ENCODE data around the gene GBF1. TPM values are rescaled to one million over a fixed set of nuclear protein-coding genes. Genes with fewer than 3 reads are reported as not detected.
"Not testable (repeated sequence)": the region's sequence is repeated elsewhere in the genome, so short reads cannot be mapped to it uniquely, and the experiment has no call there.

The GBF1 gene
- total RNA-seq, 2 donors from 2014 or later = 53.1 to 59.1 TPM

DNA sequence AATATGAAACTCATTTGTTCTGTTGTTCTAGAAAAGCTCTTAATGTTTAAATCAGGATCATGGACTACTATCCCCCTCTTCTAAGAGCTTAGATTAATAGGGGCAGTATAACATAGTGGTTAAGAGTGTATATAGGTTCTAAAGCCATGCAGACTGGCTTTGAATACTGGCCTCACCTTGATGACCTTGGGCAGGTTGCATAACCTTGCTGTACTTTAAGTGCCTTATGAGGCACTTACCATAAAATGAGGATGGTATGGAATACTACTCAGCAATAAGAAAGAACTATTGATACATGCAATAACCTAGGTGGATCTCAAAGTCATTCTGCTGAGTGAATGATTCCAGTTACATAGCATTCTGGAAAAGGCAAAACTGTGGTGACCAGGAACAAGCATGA is 53.6 kb downstream of the GBF1 start:
- no peaks in the 10 kb centered on the region for H3K27me3 ChIP-seq (replicated peaks; ENCODE audit: insufficient read depth)
- DNase-seq (ENCODE audit: low spot score) = no peak
- TF ChIP-seq POLR2A (IDR thresholded peaks at IDR 0.05) (no peak), POLR2AphosphoS5 (IDR thresholded peaks at IDR 0.05) (no peak), CTCF (IDR thresholded peaks at IDR 0.05) (no peak)
- H3K9me3 ChIP-seq = no peaks in the 10 kb centered on the region
- no peaks in the 10 kb centered on the region for H3K36me3 ChIP-seq
- intact Hi-C loops (cut with DNase I) = no loop called here
- no peak overlapping the region for H3K27ac ChIP-seq
- H3K4me3 ChIP-seq = no peak overlapping the region
- no peaks in the 10 kb centered on the region for H3K4me1 ChIP-seq (replicated peaks)

DNA sequence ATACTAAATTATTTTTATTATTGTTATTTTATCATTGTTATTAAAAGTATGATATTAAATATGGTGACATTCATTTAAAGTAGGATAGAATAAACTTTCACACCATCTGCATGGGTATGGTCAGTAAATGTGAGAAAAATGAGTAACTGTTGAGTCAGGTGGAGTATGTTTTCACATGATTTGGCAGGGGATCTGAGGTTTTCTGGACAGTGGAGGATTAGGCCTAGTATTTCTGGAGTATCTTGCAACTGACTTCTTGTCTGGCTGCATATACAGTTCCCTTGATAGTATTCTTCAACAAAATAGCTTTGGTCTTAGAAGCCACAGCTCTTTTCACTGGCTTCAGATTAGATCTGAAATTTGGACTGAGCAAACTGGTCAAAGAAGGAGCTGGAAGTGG is 54.5 kb downstream of the GBF1 start:
- DNase-seq (ENCODE audit: low spot score) = no peak
- TF ChIP-seq POLR2AphosphoS5 (IDR thresholded peaks at IDR 0.05) = no peak
- no peak for TF ChIP-seq CTCF (IDR thresholded peaks at IDR 0.05)
- no peak for TF ChIP-seq POLR2A (IDR thresholded peaks at IDR 0.05)
- Histone ChIP-seq H3K4me3 (no peak overlapping the region), H3K4me1 (replicated peaks) (no peaks in the 10 kb centered on the region), H3K36me3 (no peaks in the 10 kb centered on the region), H3K27ac (no peak overlapping the region), H3K27me3 (replicated peaks; ENCODE audit: insufficient read depth) (no peaks in the 10 kb centered on the region), H3K9me3 (no peaks in the 10 kb centered on the region)
- intact Hi-C loops (cut with DNase I) = no loop called here

DNA sequence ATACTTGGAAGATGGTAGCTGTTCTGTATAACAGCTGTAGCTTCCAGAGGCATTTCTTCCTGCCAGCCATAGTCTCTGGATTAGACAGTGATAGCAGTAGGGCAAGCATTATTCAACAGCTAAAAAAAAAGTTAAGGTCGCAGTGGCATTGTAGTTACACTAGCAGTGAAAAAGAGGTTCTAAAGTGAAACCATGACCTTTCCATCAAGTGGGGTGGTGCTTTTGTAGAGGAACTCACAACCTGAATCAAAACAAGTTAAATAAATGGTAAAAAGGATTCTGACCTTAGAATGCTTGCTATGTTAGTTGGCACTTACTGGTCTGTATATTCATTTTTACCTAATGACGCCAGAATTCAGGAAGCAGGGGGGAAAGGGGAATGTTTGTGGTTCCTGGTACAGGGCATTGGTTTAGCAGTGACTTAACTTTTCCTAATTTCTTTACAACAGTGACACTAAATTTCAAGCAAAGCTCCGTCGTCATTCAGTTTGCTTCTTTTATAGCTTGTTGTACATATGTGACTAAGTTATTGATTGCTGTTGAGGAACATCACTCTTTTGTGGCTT is 55.0 kb downstream of the GBF1 start:
- no peaks in the 10 kb centered on the region for H3K4me1 ChIP-seq (replicated peaks)
- intact Hi-C loops (cut with DNase I) = no loop called here
- no peaks in the 10 kb centered on the region for H3K36me3 ChIP-seq
- 86% methylated on average over 4 of the region's 4 CpGs for WGBS
- H3K27me3 ChIP-seq (replicated peaks; ENCODE audit: insufficient read depth) = no peaks in the 10 kb centered on the region
- H3K9me3 ChIP-seq = no peaks in the 10 kb centered on the region
- no peak for DNase-seq (ENCODE audit: low spot score)
- TF ChIP-seq CTCF (IDR thresholded peaks at IDR 0.05) (no peak), POLR2AphosphoS5 (IDR thresholded peaks at IDR 0.05) (no peak), POLR2A (IDR thresholded peaks at IDR 0.05) (no peak)
- H3K27ac ChIP-seq = no peak overlapping the region
- no peak overlapping the region for H3K4me3 ChIP-seq

DNA sequence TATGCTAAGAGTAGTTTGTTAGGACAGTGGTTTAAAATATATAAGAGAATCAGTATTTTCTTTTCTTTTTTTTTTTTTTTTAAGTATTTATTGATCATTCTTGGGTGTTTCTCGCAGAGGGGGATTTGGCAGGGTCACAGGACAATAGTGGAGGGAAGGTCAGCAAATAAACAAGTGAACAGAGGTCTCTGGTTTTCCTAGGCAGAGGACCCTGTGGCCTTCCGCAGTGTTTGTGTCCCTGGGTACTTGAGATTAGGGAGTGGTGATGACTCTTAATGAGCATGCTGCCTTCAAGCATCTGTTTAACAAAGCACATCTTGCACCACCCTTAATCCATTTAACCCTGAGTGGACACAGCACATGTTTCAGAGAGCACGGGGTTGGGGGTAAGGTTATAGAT is 55.6 kb downstream of the GBF1 start:
- H3K27ac ChIP-seq; H3K9me3 ChIP-seq; intact Hi-C loops (cut with DNase I); H3K27me3 ChIP-seq (replicated peaks; ENCODE audit: insufficient read depth); H3K36me3 ChIP-seq; DNase-seq (ENCODE audit: low spot score); H3K4me3 ChIP-seq; H3K4me1 ChIP-seq (replicated peaks): not testable (repeated sequence)
- 84% methylated on average over 2 of the region's 3 CpGs for WGBS

DNA sequence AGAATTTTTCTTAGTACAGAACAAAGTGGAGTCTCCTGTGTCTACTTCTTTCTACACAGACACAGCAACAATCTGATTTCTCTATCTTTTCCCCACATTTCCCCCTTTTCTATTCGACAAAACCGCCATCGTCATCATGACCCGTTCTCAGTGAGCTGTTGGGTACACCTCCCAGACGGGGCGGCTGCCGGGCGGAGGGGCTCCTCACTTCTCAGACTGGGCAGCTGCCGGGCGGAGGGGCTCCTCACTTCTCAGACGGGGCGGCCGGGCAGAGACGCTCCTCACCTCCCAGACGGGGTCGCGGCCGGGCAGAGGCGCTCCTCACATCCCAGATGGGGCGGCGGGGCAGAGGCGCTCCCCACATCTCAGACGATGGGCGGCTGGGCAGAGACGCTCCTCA is 56.0 kb downstream of the GBF1 start:
- H3K36me3 ChIP-seq; H3K27me3 ChIP-seq (replicated peaks; ENCODE audit: insufficient read depth); intact Hi-C loops (cut with DNase I); H3K4me1 ChIP-seq (replicated peaks); H3K9me3 ChIP-seq; DNase-seq (ENCODE audit: low spot score); H3K27ac ChIP-seq; H3K4me3 ChIP-seq: not testable (repeated sequence)
- 91% methylated on average over 15 of the region's 25 CpGs for WGBS

- no peaks in the 10 kb centered on the region for H3K27me3 ChIP-seq (replicated peaks; ENCODE audit: insufficient read depth)
- intact Hi-C loops (cut with DNase I) = no loop called here
- no peaks in the 10 kb centered on the region for H3K4me1 ChIP-seq (replicated peaks)
- TF ChIP-seq POLR2AphosphoS5 (IDR thresholded peaks at IDR 0.05) = no peak
- TF ChIP-seq POLR2A (IDR thresholded peaks at IDR 0.05) = no peak
- no peak for TF ChIP-seq CTCF (IDR thresholded peaks at IDR 0.05)
- DNase-seq (ENCODE audit: low spot score) = no peak
- H3K4me3 ChIP-seq = no peak overlapping the region
- H3K36me3 ChIP-seq = no peaks in the 10 kb centered on the region
- 87% methylated on average over 2 of the region's 2 CpGs for WGBS
- H3K27ac ChIP-seq = no peak overlapping the region
- no peaks in the 10 kb centered on the region for H3K9me3 ChIP-seq
These were observed 57.3 kb downstream of the GBF1 start for GRCh38 chr10:102302611-102303010.
